Adrenal gland (tissue), 5 donors: Measurements from ENCODE around the gene ZNF487.
A peak's percentile ranks its signal among the peaks of the same experiment; 100 is the strongest.

Experiments
- POLR2A ChIP-seq, 2 donors: fragments of 450-650 bp; IDR thresholded peaks; one replicate each; pipeline ENCODE4 v1.6.1; 2017; ENCODE audit warnings: antibody characterized with exemption in 2 of 2, mild to moderate bottlenecking in 2 of 2, moderate library complexity in 1 of 2
- TF ChIP-seq, protein P1 (sequence below), 6 experiments: fragments of 450-650 bp in 4 of 6; fragments of 200-600 bp in 2 of 6; sonication (generic) in 1 of 6; IDR thresholded peaks; 1 replicate in 5 of 6; 2 replicates in 1 of 6; pipeline versions ENCODE4 v1.5.1 to v1.8.0; 2016 to 2021; ENCODE audit warnings: antibody characterized with exemption in 6 of 6, mild to moderate bottlenecking in 2 of 6, moderate library complexity in 1 of 6
- donor health status: DM: no; HTN: no; CAD: no.

DNA sequence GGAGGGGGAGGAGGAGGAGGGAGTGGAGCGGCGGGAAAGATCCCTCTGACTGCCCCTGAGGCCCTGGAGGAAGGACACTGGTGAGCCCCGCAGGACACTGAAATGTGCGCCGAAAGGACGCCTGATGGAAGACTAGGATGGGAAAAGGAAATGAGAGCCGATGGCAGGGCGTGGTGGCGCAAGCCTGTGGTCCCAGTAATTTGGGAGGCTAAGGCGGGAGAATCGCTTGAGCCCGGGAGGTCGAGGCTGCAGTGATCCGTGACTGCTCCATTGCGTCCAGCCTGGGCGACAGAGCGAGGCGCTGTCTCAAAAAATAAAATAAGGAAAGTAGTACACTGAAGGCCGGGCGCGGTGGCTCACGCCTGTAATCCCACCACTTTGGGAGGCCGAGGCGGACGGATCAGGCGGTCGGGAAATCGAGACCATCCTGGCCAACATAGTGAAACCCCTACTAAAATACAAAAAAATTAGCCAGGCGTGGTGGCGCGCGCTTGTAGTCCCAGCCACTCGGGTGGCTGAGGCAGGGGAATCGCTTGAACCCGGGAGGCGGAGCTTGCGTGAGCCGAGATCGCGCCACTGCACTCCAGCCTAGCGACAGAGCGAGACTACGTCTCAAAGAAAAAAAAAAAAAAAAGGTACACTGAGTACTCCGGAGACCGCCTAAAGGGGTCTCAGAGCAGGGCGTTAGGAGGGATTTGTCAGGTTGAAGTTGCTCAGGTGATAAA, 27.4 kb upstream of the ZNF487 start:
- TF ChIP-seq POLR2A (IDR thresholded peaks at IDR 0.05): peak in 1 of 2 donors; percentile 42
- TF ChIP-seq, protein P1, sequence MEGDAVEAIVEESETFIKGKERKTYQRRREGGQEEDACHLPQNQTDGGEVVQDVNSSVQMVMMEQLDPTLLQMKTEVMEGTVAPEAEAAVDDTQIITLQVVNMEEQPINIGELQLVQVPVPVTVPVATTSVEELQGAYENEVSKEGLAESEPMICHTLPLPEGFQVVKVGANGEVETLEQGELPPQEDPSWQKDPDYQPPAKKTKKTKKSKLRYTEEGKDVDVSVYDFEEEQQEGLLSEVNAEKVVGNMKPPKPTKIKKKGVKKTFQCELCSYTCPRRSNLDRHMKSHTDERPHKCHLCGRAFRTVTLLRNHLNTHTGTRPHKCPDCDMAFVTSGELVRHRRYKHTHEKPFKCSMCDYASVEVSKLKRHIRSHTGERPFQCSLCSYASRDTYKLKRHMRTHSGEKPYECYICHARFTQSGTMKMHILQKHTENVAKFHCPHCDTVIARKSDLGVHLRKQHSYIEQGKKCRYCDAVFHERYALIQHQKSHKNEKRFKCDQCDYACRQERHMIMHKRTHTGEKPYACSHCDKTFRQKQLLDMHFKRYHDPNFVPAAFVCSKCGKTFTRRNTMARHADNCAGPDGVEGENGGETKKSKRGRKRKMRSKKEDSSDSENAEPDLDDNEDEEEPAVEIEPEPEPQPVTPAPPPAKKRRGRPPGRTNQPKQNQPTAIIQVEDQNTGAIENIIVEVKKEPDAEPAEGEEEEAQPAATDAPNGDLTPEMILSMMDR (IDR thresholded peaks at IDR 0.05): no peak
